Heart left ventricle (tissue), 13 donors: ENCODE measurements around the gene SLC24A4.

Source experiments
- CTCF ChIP-seq, 12 donors: fragments of 200-600 bp; sonication (generic) in 4 of 12; IDR thresholded peaks; one replicate each; pipeline versions ENCODE4 v1.5.0 to v1.8.0; 2018 to 2022; ENCODE audit warnings: antibody characterized with exemption in 12 of 12, mild to moderate bottlenecking in 5 of 12
- POLR2A ChIP-seq, 2 donors: fragments of 450-650 bp; IDR thresholded peaks; one replicate each; pipeline ENCODE4 v1.6.1; 2017; ENCODE audit warnings: antibody characterized with exemption in 2 of 2, mild to moderate bottlenecking in 2 of 2, moderate library complexity in 2 of 2
- donor health status: ischemic (EF 13 %, LVEDD 7.1; RV severe dilation, severe dysfunction).
- donor health status: DM: no; HTN: yes; CAD: no.
- donor health status: DM: no; HTN: no; CAD: no.
- donor health status: ischemic (EF 25% LVEDD 6.9; RV normal size, moderate dysfunction).
- donor health status: ischemic (EF 25% LVEDD 5.7; RV mildly dilated, moderate dysfunction).
- donor health status: ischemic (EF 35%, LVEDD 5.7; RV mildly dilated, moderate dysfunction).
- donor health status: nonischemic (EF 11% LVEDD 7.7; RV severe dilation, severe dysfunction).
- donor health status: DM: yes; HTN: yes; CAD: no.
- donor health status: PGD.
- donor health status: ischemic (EF 29% LVEDD 5.4; RV normal size, mild dysfunction).
- donor health status: nonischemic (EF 23%, LVEDD 6.1; RV moderate dilation, normal function).

- TF ChIP-seq CTCF (IDR thresholded peaks at IDR 0.05) (no peak), POLR2A (IDR thresholded peaks at IDR 0.05) (no peak)
These were observed 128.3 kb downstream of the SLC24A4 start for GRCh38 chr14:92451245-92451644.
